GM21390 (cell line): ENCODE measurements around the gene ALDH1A2.
"Not testable (repeated sequence)": the region's sequence is repeated elsewhere in the genome, so short reads cannot be mapped to it uniquely, and the experiment has no call there.

Experiments used
- ATAC-seq: cut with Tn5 transposase; IDR thresholded peaks from one replicate; pipeline ENCODE4 v1.9.1; 2021; ENCODE audit not compliant: unreplicated experiment

The ALDH1A2 gene

GRCh38 chr15:58065445-58066041 is at the start of gene ALDH1A2:
Gene ALDH1A2, minus strand, starts transcription at chr15:58065711. Its CDS starts 61 bp downstream, at chr15:58065650.
- ATAC-seq, result no peak

GRCh38 chr15:58114812-58115211 is 49.3 kb upstream of the ALDH1A2 start:
- ATAC-seq, result no peak

GRCh38 chr15:58114388-58114787 is 48.9 kb upstream of the ALDH1A2 start:
- ATAC-seq, result no peak

GRCh38 chr15:58113358-58113757 is 47.8 kb upstream of the ALDH1A2 start:
- ATAC-seq, result not testable (repeated sequence)

GRCh38 chr15:58111718-58112104 is 46.2 kb upstream of the ALDH1A2 start:
- ATAC-seq, result no peak

- ATAC-seq, result no peak
Measured at GRCh38 chr15:58110999-58111717, 45.6 kb upstream of the ALDH1A2 start.

GRCh38 chr15:58109419-58109818 is 43.9 kb upstream of the ALDH1A2 start:
- no peak for ATAC-seq

- no peak for ATAC-seq
Measured at GRCh38 chr15:58108117-58108516, 42.6 kb upstream of the ALDH1A2 start.

- no peak for ATAC-seq
Measured at GRCh38 chr15:58103482-58103881, 38.0 kb upstream of the ALDH1A2 start.

GRCh38 chr15:58096529-58097084 is 31.1 kb upstream of the ALDH1A2 start:
- ATAC-seq, result no peak

- no peak for ATAC-seq
Measured at GRCh38 chr15:58095415-58095814, 29.9 kb upstream of the ALDH1A2 start.

GRCh38 chr15:58087871-58088270 is 22.4 kb upstream of the ALDH1A2 start:
- ATAC-seq, result no peak

GRCh38 chr15:58086491-58086890 is 21.0 kb upstream of the ALDH1A2 start:
- ATAC-seq, result no peak

GRCh38 chr15:58083526-58083925 is 18.0 kb upstream of the ALDH1A2 start:
- no peak for ATAC-seq

- ATAC-seq, result no peak
Measured at GRCh38 chr15:58081891-58082290, 16.4 kb upstream of the ALDH1A2 start.

GRCh38 chr15:58081456-58081855 is 15.9 kb upstream of the ALDH1A2 start:
- no peak for ATAC-seq

GRCh38 chr15:58080959-58081358 is 15.4 kb upstream of the ALDH1A2 start:
- ATAC-seq, result not testable (repeated sequence)

- ATAC-seq, result no peak
Measured at GRCh38 chr15:58080398-58080797, 14.9 kb upstream of the ALDH1A2 start.

- no peak for ATAC-seq
Measured at GRCh38 chr15:58078591-58078990, 13.1 kb upstream of the ALDH1A2 start.

- no peak for ATAC-seq
Measured at GRCh38 chr15:58077427-58077826, 11.9 kb upstream of the ALDH1A2 start.

- ATAC-seq, result no peak
Measured at GRCh38 chr15:58074452-58074851, 8.9 kb upstream of the ALDH1A2 start.

- ATAC-seq, result no peak
Measured at GRCh38 chr15:58070801-58071418, 5.4 kb upstream of the ALDH1A2 start.
